ENCODE results near the gene WT1. TPM values are rescaled to one million over a fixed set of nuclear protein-coding genes. Genes with fewer than 3 reads are reported as not detected.
"Not testable (repeated sequence)": the region's sequence is repeated elsewhere in the genome, so short reads cannot be mapped to it uniquely, and the experiment has no call there.

WT1 gene
- total and polyA plus RNA-seq, 4 donors, result 0.07 to 0.92 (median 0.47) TPM

- no peaks in the 10 kb centered on the region for H3K36me3 ChIP-seq (ENCODE audit: control insufficient read depth in 4 of 4, insufficient read depth in 4 of 4, low read length in 4 of 4)
- no peak overlapping the region for H3K27ac ChIP-seq (ENCODE audit: low read depth in 1 of 2, low read length in 1 of 2)
- no peak overlapping the region for H3K9ac ChIP-seq (ENCODE audit: insufficient read depth in 1 of 2, low read length in 2 of 2)
- no peak overlapping the region for H3K4me3 ChIP-seq
- WGBS, 2 donors, result 85 to 87% methylated on average over 5 of the region's 5 CpGs
- no peak for DNase-seq
- H3K27me3 ChIP-seq (ENCODE audit: control insufficient read depth in 3 of 3, insufficient read depth in 3 of 3, low read length in 2 of 3), result no peaks in the 10 kb centered on the region
- no peaks in the 10 kb centered on the region for H3K9me3 ChIP-seq (ENCODE audit: control insufficient read depth in 4 of 4, insufficient read depth in 3 of 4, low read length in 3 of 4)
- no peak for TF ChIP-seq CTCF (IDR thresholded peaks at IDR 0.05; ENCODE audit: control extremely low read depth, extremely low read depth)
- ATAC-seq (ENCODE audit: insufficient read depth, low FRiP score), result no peak
- H3K4me1 ChIP-seq (ENCODE audit: control insufficient read depth in 5 of 5, insufficient read depth in 5 of 5, low read length in 5 of 5), result peaks cover 0 to 3% (median 0%) of the 10 kb centered on the region in 5 donors
These were observed 38.1 kb upstream of the WT1 start for GRCh38 chr11:32473282-32473909.

GRCh38 chr11:32472226-32472625 is 36.9 kb upstream of the WT1 start:
- Histone ChIP-seq H3K9ac (ENCODE audit: insufficient read depth in 1 of 2, low read length in 2 of 2) (no peak overlapping the region), H3K27ac (ENCODE audit: low read depth in 1 of 2, low read length in 1 of 2) (no peak overlapping the region), H3K27me3 (ENCODE audit: control insufficient read depth in 3 of 3, insufficient read depth in 3 of 3, low read length in 2 of 3) (no peaks in the 10 kb centered on the region), H3K36me3 (ENCODE audit: control insufficient read depth in 4 of 4, insufficient read depth in 4 of 4, low read length in 4 of 4) (no peaks in the 10 kb centered on the region), H3K4me3 (no peak overlapping the region), H3K9me3 (ENCODE audit: control insufficient read depth in 4 of 4, insufficient read depth in 3 of 4, low read length in 3 of 4) (no peaks in the 10 kb centered on the region), H3K4me1 (ENCODE audit: control insufficient read depth in 5 of 5, insufficient read depth in 5 of 5, low read length in 5 of 5) (no peaks in the 10 kb centered on the region)
- DNase-seq (no peak), ATAC-seq (ENCODE audit: insufficient read depth, low FRiP score) (no peak)
- no peak for TF ChIP-seq CTCF (IDR thresholded peaks at IDR 0.05; ENCODE audit: control extremely low read depth, extremely low read depth)
- 62 to 65% methylated on average over 4 of the region's 4 CpGs for WGBS, 2 donors

- 91 to 95% methylated on average over 4 of the region's 4 CpGs for WGBS, 2 donors
- not testable (repeated sequence) for H3K4me3 ChIP-seq; ATAC-seq (ENCODE audit: insufficient read depth, low FRiP score); H3K9ac ChIP-seq (ENCODE audit: insufficient read depth in 1 of 2, low read length in 2 of 2); H3K9me3 ChIP-seq (ENCODE audit: control insufficient read depth in 4 of 4, insufficient read depth in 3 of 4, low read length in 3 of 4); H3K4me1 ChIP-seq (ENCODE audit: control insufficient read depth in 5 of 5, insufficient read depth in 5 of 5, low read length in 5 of 5); DNase-seq; H3K36me3 ChIP-seq (ENCODE audit: control insufficient read depth in 4 of 4, insufficient read depth in 4 of 4, low read length in 4 of 4); H3K27me3 ChIP-seq (ENCODE audit: control insufficient read depth in 3 of 3, insufficient read depth in 3 of 3, low read length in 2 of 3); H3K27ac ChIP-seq (ENCODE audit: low read depth in 1 of 2, low read length in 1 of 2)
These were observed 36.2 kb upstream of the WT1 start for GRCh38 chr11:32471544-32471943.

GRCh38 chr11:32469791-32470190 is 34.5 kb upstream of the WT1 start:
- no peaks in the 10 kb centered on the region for H3K9me3 ChIP-seq (ENCODE audit: control insufficient read depth in 4 of 4, insufficient read depth in 3 of 4, low read length in 3 of 4)
- ATAC-seq (ENCODE audit: insufficient read depth, low FRiP score) (no peak), DNase-seq (no peak)
- no peak for TF ChIP-seq CTCF (IDR thresholded peaks at IDR 0.05; ENCODE audit: control extremely low read depth, extremely low read depth)
- H3K27ac ChIP-seq (ENCODE audit: low read depth in 1 of 2, low read length in 1 of 2), result no peak overlapping the region
- H3K27me3 ChIP-seq (ENCODE audit: control insufficient read depth in 3 of 3, insufficient read depth in 3 of 3, low read length in 2 of 3), result no peaks in the 10 kb centered on the region
- no peak overlapping the region for H3K4me3 ChIP-seq
- H3K36me3 ChIP-seq (ENCODE audit: control insufficient read depth in 4 of 4, insufficient read depth in 4 of 4, low read length in 4 of 4), result no peaks in the 10 kb centered on the region
- 89% methylated on average over 1 of the region's 1 CpG for WGBS, 2 donors
- no peaks in the 10 kb centered on the region for H3K4me1 ChIP-seq (ENCODE audit: control insufficient read depth in 5 of 5, insufficient read depth in 5 of 5, low read length in 5 of 5)
- H3K9ac ChIP-seq (ENCODE audit: insufficient read depth in 1 of 2, low read length in 2 of 2), result no peak overlapping the region
